HG02973 (cell line): ENCODE measurements around the gene TBXA2R.

Source experiments
- ATAC-seq: cut with Tn5 transposase; IDR thresholded peaks from one replicate; pipeline ENCODE4 v1.9.1; 2021; ENCODE audit warnings: moderate library complexity; ENCODE audit not compliant: unreplicated experiment

TBXA2R gene

GRCh38 chr19:3620817-3621547 is 14.3 kb upstream of the TBXA2R start:
- no peak for ATAC-seq

GRCh38 chr19:3620145-3620816 is 13.6 kb upstream of the TBXA2R start:
- no peak for ATAC-seq

- no peak for ATAC-seq
Measured at GRCh38 chr19:3619631-3620012, 12.9 kb upstream of the TBXA2R start.

- no peak for ATAC-seq
Measured at GRCh38 chr19:3618811-3619630, 12.3 kb upstream of the TBXA2R start.

GRCh38 chr19:3618144-3618810 is 11.6 kb upstream of the TBXA2R start:
- no peak for ATAC-seq

- ATAC-seq: no peak
Measured at GRCh38 chr19:3617463-3617862, 10.8 kb upstream of the TBXA2R start.

GRCh38 chr19:3615524-3616135 is 9.0 kb upstream of the TBXA2R start:
- ATAC-seq: no peak

- no peak for ATAC-seq
Measured at GRCh38 chr19:3614858-3615505, 8.3 kb upstream of the TBXA2R start.

GRCh38 chr19:3613818-3614661 is 7.4 kb upstream of the TBXA2R start:
- ATAC-seq: no peak

- ATAC-seq: no peak
Measured at GRCh38 chr19:3612901-3613741, 6.4 kb upstream of the TBXA2R start.

GRCh38 chr19:3612330-3612729 is 5.7 kb upstream of the TBXA2R start:
- ATAC-seq: no peak

GRCh38 chr19:3611841-3612240 is 5.2 kb upstream of the TBXA2R start:
- no peak for ATAC-seq

GRCh38 chr19:3610745-3611717 is 4.4 kb upstream of the TBXA2R start:
- no peak for ATAC-seq

GRCh38 chr19:3609779-3610719 is 3.4 kb upstream of the TBXA2R start:
- ATAC-seq: no peak

GRCh38 chr19:3608750-3609322 is 2.2 kb upstream of the TBXA2R start:
- ATAC-seq: no peak

- no peak for ATAC-seq
Measured at GRCh38 chr19:3608079-3608641, 1.5 kb upstream of the TBXA2R start.
